B cell (primary cell): Measurements from ENCODE around the gene SLC35E1. TPM values are rescaled to one million over a fixed set of nuclear protein-coding genes. Genes with fewer than 3 reads are reported as not detected.
A peak's percentile ranks its signal among the peaks of the same experiment; 100 is the strongest.

Experiments used
- ATAC-seq: fragments of 200-7000 bp; cut with Tn5 transposase; one replicate; pipeline ENCODE4 v1.10.0; 2021; ENCODE audit warnings: low read depth, mild to moderate bottlenecking, moderate number of reproducible peaks, moderate library complexity
- CTCF ChIA-PET: fragments of 350-600 bp; sonication (Branson Sonifier 250); formaldehyde crosslinking; loops from one replicate; lab custom pipeline; 2021; ENCODE audit warnings: antibody characterized with exemption, inconsistent platforms; lab: Charles Lee
- POLR2A ChIA-PET: fragments of 350-600 bp; sonication (Branson Sonifier 250); formaldehyde crosslinking; loops from one replicate; lab custom pipeline; 2021; ENCODE audit warnings: antibody characterized with exemption; lab: Charles Lee
- DNase-seq: peaks from one replicate; pipeline ENCODE4 v3.0.0; 2013
- H2AFZ ChIP-seq: 2 replicates; pipeline ENCODE4 v1.6.1; 2012; ENCODE audit warnings: mild to moderate bottlenecking, low read depth, low read length; ENCODE audit not compliant: insufficient read depth, poor library complexity, severe bottlenecking
- H3K27ac ChIP-seq, 2 donors: 1 replicate in 1 of 2; 2 replicates in 1 of 2; pipeline ENCODE4 v1.5.1; 2012 to 2013; ENCODE audit warnings: low read length in 2 of 2, mild to moderate bottlenecking in 2 of 2, moderate library complexity in 1 of 2
- H3K27me3 ChIP-seq, 4 experiments: fragments of 200-600 bp in 1 of 4; sonication (generic) in 1 of 4; replicated peaks in 1 of 4; 1 replicate in 2 of 4; 2 replicates in 2 of 4; pipeline versions ENCODE4 v1.6.1 to v1.7.0; 2013 to 2016; ENCODE audit warnings: low read length in 3 of 4, mild to moderate bottlenecking in 2 of 4, mixed read lengths in 1 of 4, moderate library complexity in 1 of 4; ENCODE audit not compliant: insufficient read depth in 4 of 4, control insufficient read depth in 3 of 4; ENCODE audit errors: control extremely low read depth in 1 of 4
- H3K36me3 ChIP-seq, 2 experiments: replicated peaks in 1 of 2; 1 replicate in 1 of 2; 2 replicates in 1 of 2; pipeline versions ENCODE4 v1.6.1 to v1.7.1; 2013; ENCODE audit warnings: low read length in 1 of 2; ENCODE audit not compliant: insufficient read depth in 2 of 2, control insufficient read depth in 1 of 2; ENCODE audit errors: control extremely low read depth in 1 of 2, extremely low read depth in 1 of 2
- H3K4me1 ChIP-seq, 2 donors: fragments of 200-600 bp in 1 of 2; sonication (generic) in 1 of 2; 1 replicate in 1 of 2; 2 replicates in 1 of 2; pipeline versions ENCODE4 v1.5.1 to v1.6.1; 2013 to 2017; ENCODE audit warnings: low read length in 2 of 2; ENCODE audit not compliant: control insufficient read depth in 2 of 2, insufficient read depth in 2 of 2
- H3K4me2 ChIP-seq: replicated peaks from 2 replicates; pipeline ENCODE3; 2012; ENCODE audit warnings: mild to moderate bottlenecking, low read depth, low read length; ENCODE audit not compliant: poor library complexity, severe bottlenecking
- H3K4me3 ChIP-seq, 5 experiments: fragments of 200-600 bp in 1 of 5; sonication (generic) in 1 of 5; 1 replicate in 3 of 5; 2 replicates in 2 of 5; pipeline versions ENCODE4 v1.5.1 to v1.7.0; 2011 to 2016; ENCODE audit warnings: low read length in 4 of 5, mild to moderate bottlenecking in 4 of 5, low read depth in 2 of 5, control low read depth in 1 of 5, moderate library complexity in 1 of 5; ENCODE audit not compliant: insufficient read depth in 1 of 5; ENCODE audit errors: control extremely low read depth in 1 of 5, extremely low read depth in 1 of 5
- H3K79me2 ChIP-seq: fragments of 200-600 bp; sonication (generic); one replicate; pipeline ENCODE4 v1.6.0; 2016; ENCODE audit warnings: low read length; ENCODE audit not compliant: control insufficient read depth, insufficient read depth
- H3K9ac ChIP-seq: fragments of 200-600 bp; sonication (generic); 2 replicates; pipeline ENCODE4 v1.6.1; 2017; ENCODE audit warnings: mild to moderate bottlenecking, low read length, moderate library complexity
- H3K9me3 ChIP-seq, 3 donors: one replicate each; pipeline versions ENCODE4 v1.6.1 to v1.7.1; 2013; ENCODE audit warnings: low read length in 2 of 3; ENCODE audit not compliant: control insufficient read depth in 2 of 3, insufficient read depth in 1 of 3; ENCODE audit errors: control extremely low read depth in 1 of 3
- H4K20me1 ChIP-seq: 2 replicates; pipeline ENCODE4 v1.6.0; 2012; ENCODE audit warnings: mild to moderate bottlenecking, low read length; ENCODE audit not compliant: insufficient read depth, control insufficient read depth, poor library complexity, severe bottlenecking
- H3K27ac Mint-ChIP-seq: one replicate; pipeline ENCODE4 v1.8.0; 2021; ENCODE audit warnings: mixed read lengths
- H3K27me3 Mint-ChIP-seq: one replicate; pipeline ENCODE4 v1.8.0; 2021; ENCODE audit warnings: mixed read lengths
- H3K4me1 Mint-ChIP-seq: one replicate; pipeline ENCODE4 v1.8.0; 2021; ENCODE audit warnings: mixed read lengths
- H3K4me3 Mint-ChIP-seq: one replicate; pipeline ENCODE4 v1.8.0; 2021; ENCODE audit warnings: mixed read lengths
- H3K9me3 Mint-ChIP-seq: one replicate; pipeline ENCODE4 v1.8.0; 2022; ENCODE audit warnings: mixed read lengths; ENCODE audit not compliant: insufficient read depth
- EZH2 ChIP-seq: IDR thresholded peaks from 2 replicates; pipeline ENCODE4 v1.6.1; 2012; ENCODE audit warnings: borderline replicate concordance, low read depth, mild to moderate bottlenecking, moderate library complexity, low read length; ENCODE audit not compliant: insufficient read depth, poor library complexity, severe bottlenecking
- WGBS: methylation state at CpG from one replicate; pipeline ENCODE4 v1.1.5; 2013; ENCODE audit warnings: missing lambda C conversion rate; ENCODE audit not compliant: insufficient coverage; 5-methylcytosine and 5-hydroxymethylcytosine counted together
- intact Hi-C: fragments of 100-400 bp; cut with micrococcal nuclease; formaldehyde crosslinking; loops from one replicate; pipeline ENCODE4 v1.10.0; 2022
- polyA plus RNA-seq: library from polyadenylated mRNA; depleted of rRNA; stranded (reverse); fragments of >200 nt; gene quantifications from 2 replicates; pipeline ENCODE4 v1.2.3, GENCODE V29; 2012
- total RNA-seq, 2 donors: library from RNA; stranded (reverse); fragments of 120-200 nt in 1 of 2; gene quantifications; 1 replicate in 1 of 2; 2 replicates in 1 of 2; pipeline versions ENCODE4 v1.2.3 to v1.2.4, GENCODE V29; 2013 to 2022
- TF ChIP-seq, protein P1 (sequence below): fragments of 200-600 bp; IDR thresholded peaks from one replicate; pipeline ENCODE4 v1.8.0; 2022; ENCODE audit warnings: antibody characterized with exemption, mild to moderate bottlenecking

Gene SLC35E1
- total and polyA plus RNA-seq, 2 donors (not counting 1 experiment from before 2014, with no cell fraction given) = 23.4 to 46.8 TPM

DNA sequence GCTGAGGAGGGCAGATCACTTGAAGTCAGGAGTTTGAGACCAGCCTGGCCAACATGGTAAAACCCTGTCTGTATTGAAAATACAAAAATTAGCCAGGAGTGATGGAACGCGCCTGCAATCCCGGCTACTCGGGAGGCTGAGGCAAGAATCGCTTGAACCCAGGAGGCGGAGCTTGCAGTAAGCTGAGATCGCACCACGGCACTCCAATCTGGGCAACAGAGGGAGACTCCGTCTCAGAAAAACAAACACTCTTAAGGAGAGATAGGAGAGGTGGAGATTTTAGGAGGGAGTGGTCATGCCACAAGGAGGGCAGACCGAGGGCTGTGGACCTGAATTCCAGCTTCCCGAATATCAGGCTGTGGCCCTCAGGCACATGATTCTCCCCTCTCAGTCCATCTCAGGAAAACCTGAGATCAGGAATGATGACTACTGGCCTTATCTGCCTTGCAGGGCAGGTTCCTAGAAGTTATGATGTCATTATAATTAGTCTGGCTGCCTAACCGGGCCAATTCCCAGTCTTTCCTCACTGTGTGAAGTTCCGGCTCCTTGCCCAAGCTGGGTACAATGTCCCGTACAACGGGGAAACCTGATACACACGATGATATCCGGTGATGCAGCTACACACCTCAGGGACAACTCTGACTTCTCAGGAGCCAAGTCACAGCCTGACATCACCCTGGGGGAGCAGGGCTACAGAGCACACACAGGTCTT, 2.5 kb downstream of the SLC35E1 start:
- intact Hi-C loops = no loop called here
- H3K27me3 ChIP-seq = no peaks in the 10 kb centered on the region
- CTCF ChIA-PET = interaction anchor here (1.0 to 1.6 kb wide), 2 partner anchors 15 to 41 kb away, joined by 3 read pairs; no protein-coding TSS in a partner anchor
- H3K9ac ChIP-seq = no peak overlapping the region
- 97% methylated on average over 16 of the region's 17 CpGs for WGBS
- no peaks in the 10 kb centered on the region for H3K27me3 Mint-ChIP-seq
- H3K4me3 Mint-ChIP-seq = no peak overlapping the region
- no peak overlapping the region for H3K27ac ChIP-seq
- H3K4me1 Mint-ChIP-seq = peaks cover 43% of the 10 kb centered on the region
- H3K9me3 Mint-ChIP-seq = no peaks in the 10 kb centered on the region
- peaks cover 0 to 38% of the 10 kb centered on the region in 2 experiments for H3K36me3 ChIP-seq
- no peaks in the 10 kb centered on the region for H3K9me3 ChIP-seq
- no peak for TF ChIP-seq EZH2
- TF ChIP-seq, protein P1, sequence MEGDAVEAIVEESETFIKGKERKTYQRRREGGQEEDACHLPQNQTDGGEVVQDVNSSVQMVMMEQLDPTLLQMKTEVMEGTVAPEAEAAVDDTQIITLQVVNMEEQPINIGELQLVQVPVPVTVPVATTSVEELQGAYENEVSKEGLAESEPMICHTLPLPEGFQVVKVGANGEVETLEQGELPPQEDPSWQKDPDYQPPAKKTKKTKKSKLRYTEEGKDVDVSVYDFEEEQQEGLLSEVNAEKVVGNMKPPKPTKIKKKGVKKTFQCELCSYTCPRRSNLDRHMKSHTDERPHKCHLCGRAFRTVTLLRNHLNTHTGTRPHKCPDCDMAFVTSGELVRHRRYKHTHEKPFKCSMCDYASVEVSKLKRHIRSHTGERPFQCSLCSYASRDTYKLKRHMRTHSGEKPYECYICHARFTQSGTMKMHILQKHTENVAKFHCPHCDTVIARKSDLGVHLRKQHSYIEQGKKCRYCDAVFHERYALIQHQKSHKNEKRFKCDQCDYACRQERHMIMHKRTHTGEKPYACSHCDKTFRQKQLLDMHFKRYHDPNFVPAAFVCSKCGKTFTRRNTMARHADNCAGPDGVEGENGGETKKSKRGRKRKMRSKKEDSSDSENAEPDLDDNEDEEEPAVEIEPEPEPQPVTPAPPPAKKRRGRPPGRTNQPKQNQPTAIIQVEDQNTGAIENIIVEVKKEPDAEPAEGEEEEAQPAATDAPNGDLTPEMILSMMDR = no peak
- H3K4me2 ChIP-seq = no peak overlapping the region
- ATAC-seq = no peak
- POLR2A ChIA-PET = no interaction called here
- H3K27ac Mint-ChIP-seq = no peak overlapping the region
- H3K4me3 ChIP-seq = no peak overlapping the region
- peaks cover 63% of the 10 kb centered on the region for H3K79me2 ChIP-seq
- peaks cover 36 to 47% of the 10 kb centered on the region in 2 donors for H3K4me1 ChIP-seq
- peaks cover 12% of the 10 kb centered on the region for H4K20me1 ChIP-seq
- DNase-seq = no peak
- H2AFZ ChIP-seq = no peak overlapping the region

GRCh38 chr19:16566702-16567101, 5.5 kb downstream of the SLC35E1 start:
- ATAC-seq (no peak), DNase-seq (no peak)
- intact Hi-C loops = no loop called here
- ChIA-PET POLR2A (no interaction called here), CTCF (interaction anchor here (0.7 kb wide), 1 partner anchor 96 kb away, joined by 3 read pairs; no protein-coding TSS in a partner anchor)
- Mint-ChIP-seq H3K27me3 (no peaks in the 10 kb centered on the region), H3K27ac (peak overlapping the region; percentile 81), H3K9me3 (no peaks in the 10 kb centered on the region), H3K4me3 (no peak overlapping the region), H3K4me1 (peaks cover 19% of the 10 kb centered on the region)
- Histone ChIP-seq H3K4me3 (no peak overlapping the region), H3K4me2 (no peak overlapping the region), H3K27me3 (no peaks in the 10 kb centered on the region), H4K20me1 (no peaks in the 10 kb centered on the region), H3K79me2 (peaks cover 40% of the 10 kb centered on the region), H3K36me3 (peaks cover 9 to 40% of the 10 kb centered on the region in 2 experiments), H3K27ac (peak overlapping the region; percentile 7 to 36), H3K9me3 (no peaks in the 10 kb centered on the region), H2AFZ (no peak overlapping the region), H3K4me1 (peaks cover 17 to 26% of the 10 kb centered on the region in 2 donors), H3K9ac (no peak overlapping the region)
- TF ChIP-seq EZH2 = no peak
- TF ChIP-seq, protein P1 = no peak
- WGBS = no CpG with 5 or more reads among the region's 5 CpGs
